Ectodermal cell (in vitro differentiated cells): Measurements from ENCODE around the gene OTULINL.

Source experiments
- H3K27ac ChIP-seq: 2 replicates; pipeline ENCODE4 v1.7.0; 2013; ENCODE audit warnings: mild to moderate bottlenecking, low read depth, low read length; ENCODE audit not compliant: insufficient read depth, poor library complexity, severe bottlenecking
- H3K27me3 ChIP-seq: 2 replicates; pipeline ENCODE4 v1.7.0; 2013; ENCODE audit warnings: mild to moderate bottlenecking, low read length; ENCODE audit not compliant: insufficient read depth, control insufficient read depth, poor library complexity, severe bottlenecking
- H3K36me3 ChIP-seq: one replicate; pipeline ENCODE4 v1.7.0; 2013; ENCODE audit warnings: low read length; ENCODE audit not compliant: control insufficient read depth, insufficient read depth
- H3K4me1 ChIP-seq: one replicate; pipeline ENCODE4 v1.7.0; 2013; ENCODE audit warnings: low read length; ENCODE audit not compliant: control insufficient read depth, insufficient read depth
- H3K4me3 ChIP-seq: 2 replicates; pipeline ENCODE4 v1.7.0; 2013; ENCODE audit warnings: low read depth, low read length, control low read depth; ENCODE audit not compliant: insufficient read depth
- H3K9me3 ChIP-seq: 2 replicates; pipeline ENCODE4 v1.7.0; 2013; ENCODE audit warnings: mild to moderate bottlenecking, low read length, moderate library complexity; ENCODE audit not compliant: control insufficient read depth
- WGBS, 2 experiments: methylation state at CpG; one replicate each; pipeline ENCODE4 v1.1.7; 2013; ENCODE audit warnings: missing lambda C conversion rate in 2 of 2; 5-methylcytosine and 5-hydroxymethylcytosine counted together

The OTULINL gene

DNA sequence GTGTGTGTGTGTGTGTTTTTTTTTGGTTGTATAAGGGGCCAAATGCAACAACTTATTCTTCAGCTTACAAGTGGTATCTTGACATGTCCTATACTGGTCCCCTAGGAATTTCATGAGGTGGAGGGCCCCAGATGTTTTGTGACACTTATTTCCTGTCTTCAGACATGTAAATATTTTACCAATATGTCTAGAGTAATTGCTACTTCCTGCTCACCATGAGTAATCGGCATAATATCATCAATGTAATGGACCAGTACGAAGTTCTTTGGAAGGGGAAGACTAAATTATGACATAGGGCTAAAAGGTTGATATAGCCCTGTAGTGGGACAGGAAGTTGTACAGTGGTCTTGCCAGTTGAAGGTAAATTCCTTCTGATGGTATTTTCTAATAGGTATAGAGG is 79.2 kb downstream of the OTULINL start:
- no peaks in the 10 kb centered on the region for H3K9me3 ChIP-seq
- 88 to 94% methylated on average over 2 of the region's 2 CpGs for WGBS, 2 experiments
- peaks cover 10% of the 10 kb centered on the region for H3K27me3 ChIP-seq
- no peaks in the 10 kb centered on the region for H3K36me3 ChIP-seq
- H3K4me3 ChIP-seq = no peak overlapping the region
- no peaks in the 10 kb centered on the region for H3K4me1 ChIP-seq
- no peak overlapping the region for H3K27ac ChIP-seq
